Loucy (cell line): ENCODE measurements around the gene SLC44A1.
A peak's percentile ranks its signal among the peaks of the same experiment; 100 is the strongest.

ENCODE experiments used
- EZH2phosphoT487 ChIP-seq: fragments of 200-600 bp; IDR thresholded peaks from 2 replicates; pipeline ENCODE4 v1.6.1; 2018; ENCODE audit warnings: antibody characterized with exemption, mild to moderate bottlenecking, moderate library complexity, borderline replicate concordance
- TF ChIP-seq, protein P1 (sequence below): fragments of 200-600 bp; sonication (generic); conservative IDR thresholded peaks from 2 replicates; pipeline ENCODE4 v1.5.1; 2014; ENCODE audit warnings: mild to moderate bottlenecking, antibody characterized with exemption, low read length

DNA sequence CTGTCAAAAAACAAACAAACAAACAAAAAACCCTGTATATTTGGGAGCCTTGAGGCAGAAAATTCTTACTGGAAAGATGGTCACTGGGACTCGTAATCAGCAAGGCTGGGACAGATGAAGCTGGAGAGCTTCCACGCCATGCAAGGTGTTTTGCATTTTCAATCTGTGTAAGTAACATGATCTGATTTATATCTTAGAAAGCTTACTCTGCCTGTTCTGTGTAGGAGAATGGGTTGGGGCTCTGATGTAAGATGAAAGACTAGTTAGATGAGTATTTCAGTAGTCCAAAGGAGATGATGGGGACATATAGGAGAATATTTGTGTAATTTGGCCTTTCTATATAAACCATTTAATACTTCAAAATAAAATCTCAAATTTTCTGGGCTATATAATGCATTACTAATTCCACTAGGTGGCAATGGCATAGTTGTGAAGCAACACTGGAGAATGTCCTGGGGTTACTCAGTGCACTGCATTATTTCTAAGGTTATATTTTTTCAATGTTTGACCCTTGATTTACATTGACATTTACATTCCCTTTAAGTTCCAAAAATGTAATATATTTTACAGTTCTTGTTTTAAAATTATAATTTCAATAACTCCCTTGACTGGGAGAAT is 181.5 kb downstream of the SLC44A1 start:
- TF ChIP-seq, protein P1, sequence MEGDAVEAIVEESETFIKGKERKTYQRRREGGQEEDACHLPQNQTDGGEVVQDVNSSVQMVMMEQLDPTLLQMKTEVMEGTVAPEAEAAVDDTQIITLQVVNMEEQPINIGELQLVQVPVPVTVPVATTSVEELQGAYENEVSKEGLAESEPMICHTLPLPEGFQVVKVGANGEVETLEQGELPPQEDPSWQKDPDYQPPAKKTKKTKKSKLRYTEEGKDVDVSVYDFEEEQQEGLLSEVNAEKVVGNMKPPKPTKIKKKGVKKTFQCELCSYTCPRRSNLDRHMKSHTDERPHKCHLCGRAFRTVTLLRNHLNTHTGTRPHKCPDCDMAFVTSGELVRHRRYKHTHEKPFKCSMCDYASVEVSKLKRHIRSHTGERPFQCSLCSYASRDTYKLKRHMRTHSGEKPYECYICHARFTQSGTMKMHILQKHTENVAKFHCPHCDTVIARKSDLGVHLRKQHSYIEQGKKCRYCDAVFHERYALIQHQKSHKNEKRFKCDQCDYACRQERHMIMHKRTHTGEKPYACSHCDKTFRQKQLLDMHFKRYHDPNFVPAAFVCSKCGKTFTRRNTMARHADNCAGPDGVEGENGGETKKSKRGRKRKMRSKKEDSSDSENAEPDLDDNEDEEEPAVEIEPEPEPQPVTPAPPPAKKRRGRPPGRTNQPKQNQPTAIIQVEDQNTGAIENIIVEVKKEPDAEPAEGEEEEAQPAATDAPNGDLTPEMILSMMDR = peak; percentile 73
- TF ChIP-seq EZH2phosphoT487 = no peak
